ENCODE data around the gene ATG7. TPM values are rescaled to one million over a fixed set of nuclear protein-coding genes. Genes with fewer than 3 reads are reported as not detected.

Gene ATG7
- total RNA-seq, 1 donor: 92.4 TPM

- Histone ChIP-seq H3K27me3 (ENCODE audit: insufficient read depth, low read length) (no peaks in the 10 kb centered on the region), H3K4me1 (ENCODE audit: insufficient read depth, low read length) (peaks cover 2% of the 10 kb centered on the region)
Measured at GRCh38 chr3:11555881-11556633, 283.9 kb downstream of the ATG7 start.

GRCh38 chr3:11556851-11557644 lies 284.9 kb downstream of the ATG7 start:
- no peaks in the 10 kb centered on the region for H3K4me1 ChIP-seq (ENCODE audit: insufficient read depth, low read length)

More at GRCh38 chr3:11555881-11556633, 283.9 kb downstream of the ATG7 start:
- H3K9me3 ChIP-seq (ENCODE audit: low read depth, low read length): no peaks in the 10 kb centered on the region
- H3K4me3 ChIP-seq (ENCODE audit: low read length): no peak overlapping the region

GRCh38 chr3:11558002-11558401 lies 285.8 kb downstream of the ATG7 start:
- H3K27me3 ChIP-seq (ENCODE audit: insufficient read depth, low read length): no peaks in the 10 kb centered on the region
- no peaks in the 10 kb centered on the region for H3K9me3 ChIP-seq (ENCODE audit: low read depth, low read length)
- H3K4me1 ChIP-seq (ENCODE audit: insufficient read depth, low read length): no peaks in the 10 kb centered on the region
- no peak overlapping the region for H3K4me3 ChIP-seq (ENCODE audit: low read length)

More at GRCh38 chr3:11556851-11557644, 284.9 kb downstream of the ATG7 start:
- no peak overlapping the region for H3K4me3 ChIP-seq (ENCODE audit: low read length)
- no peaks in the 10 kb centered on the region for H3K27me3 ChIP-seq (ENCODE audit: insufficient read depth, low read length)
- no peaks in the 10 kb centered on the region for H3K9me3 ChIP-seq (ENCODE audit: low read depth, low read length)

- Histone ChIP-seq H3K9me3 (ENCODE audit: low read depth, low read length) (no peaks in the 10 kb centered on the region), H3K27me3 (ENCODE audit: insufficient read depth, low read length) (no peaks in the 10 kb centered on the region), H3K4me1 (ENCODE audit: insufficient read depth, low read length) (no peaks in the 10 kb centered on the region), H3K4me3 (ENCODE audit: low read length) (no peak overlapping the region)
Measured at GRCh38 chr3:11558411-11558903, 286.3 kb downstream of the ATG7 start.

GRCh38 chr3:11558918-11559815 lies 287.0 kb downstream of the ATG7 start:
- Histone ChIP-seq H3K4me3 (ENCODE audit: low read length) (no peak overlapping the region), H3K27me3 (ENCODE audit: insufficient read depth, low read length) (no peaks in the 10 kb centered on the region), H3K9me3 (ENCODE audit: low read depth, low read length) (no peaks in the 10 kb centered on the region), H3K4me1 (ENCODE audit: insufficient read depth, low read length) (no peaks in the 10 kb centered on the region)

GRCh38 chr3:11559816-11560633 lies 287.8 kb downstream of the ATG7 start:
- no peaks in the 10 kb centered on the region for H3K9me3 ChIP-seq (ENCODE audit: low read depth, low read length)
- H3K4me1 ChIP-seq (ENCODE audit: insufficient read depth, low read length): no peaks in the 10 kb centered on the region
- H3K4me3 ChIP-seq (ENCODE audit: low read length): no peak overlapping the region
- no peaks in the 10 kb centered on the region for H3K27me3 ChIP-seq (ENCODE audit: insufficient read depth, low read length)

GRCh38 chr3:11560746-11561145 lies 288.5 kb downstream of the ATG7 start:
- H3K4me3 ChIP-seq (ENCODE audit: low read length): no peak overlapping the region
- H3K9me3 ChIP-seq (ENCODE audit: low read depth, low read length): no peaks in the 10 kb centered on the region
- H3K27me3 ChIP-seq (ENCODE audit: insufficient read depth, low read length): no peaks in the 10 kb centered on the region
- H3K4me1 ChIP-seq (ENCODE audit: insufficient read depth, low read length): no peaks in the 10 kb centered on the region

- H3K9me3 ChIP-seq (ENCODE audit: low read depth, low read length): no peaks in the 10 kb centered on the region
- H3K4me3 ChIP-seq (ENCODE audit: low read length): no peak overlapping the region
- no peaks in the 10 kb centered on the region for H3K4me1 ChIP-seq (ENCODE audit: insufficient read depth, low read length)
- no peaks in the 10 kb centered on the region for H3K27me3 ChIP-seq (ENCODE audit: insufficient read depth, low read length)
Measured at GRCh38 chr3:11562277-11562881, 290.2 kb downstream of the ATG7 start.

GRCh38 chr3:11563159-11563864 lies 291.1 kb downstream of the ATG7 start:
- Histone ChIP-seq H3K27me3 (ENCODE audit: insufficient read depth, low read length) (no peaks in the 10 kb centered on the region), H3K4me1 (ENCODE audit: insufficient read depth, low read length) (no peaks in the 10 kb centered on the region), H3K4me3 (ENCODE audit: low read length) (no peak overlapping the region), H3K9me3 (ENCODE audit: low read depth, low read length) (no peaks in the 10 kb centered on the region)

GRCh38 chr3:11563865-11564185 lies 291.6 kb downstream of the ATG7 start:
- Histone ChIP-seq H3K27me3 (ENCODE audit: insufficient read depth, low read length) (no peaks in the 10 kb centered on the region), H3K9me3 (ENCODE audit: low read depth, low read length) (no peaks in the 10 kb centered on the region), H3K4me3 (ENCODE audit: low read length) (no peak overlapping the region), H3K4me1 (ENCODE audit: insufficient read depth, low read length) (no peaks in the 10 kb centered on the region)

- Histone ChIP-seq H3K4me1 (ENCODE audit: insufficient read depth, low read length) (no peaks in the 10 kb centered on the region), H3K9me3 (ENCODE audit: low read depth, low read length) (no peaks in the 10 kb centered on the region), H3K27me3 (ENCODE audit: insufficient read depth, low read length) (no peaks in the 10 kb centered on the region), H3K4me3 (ENCODE audit: low read length) (no peak overlapping the region)
Measured at GRCh38 chr3:11564577-11565001, 292.4 kb downstream of the ATG7 start.

GRCh38 chr3:11565072-11565471 lies 292.9 kb downstream of the ATG7 start:
- Histone ChIP-seq H3K4me3 (ENCODE audit: low read length) (no peak overlapping the region), H3K4me1 (ENCODE audit: insufficient read depth, low read length) (no peaks in the 10 kb centered on the region), H3K27me3 (ENCODE audit: insufficient read depth, low read length) (no peaks in the 10 kb centered on the region), H3K9me3 (ENCODE audit: low read depth, low read length) (no peaks in the 10 kb centered on the region)

- Histone ChIP-seq H3K27me3 (ENCODE audit: insufficient read depth, low read length) (no peaks in the 10 kb centered on the region), H3K4me1 (ENCODE audit: insufficient read depth, low read length) (peaks cover under 1% of the 10 kb centered on the region), H3K4me3 (ENCODE audit: low read length) (no peak overlapping the region), H3K9me3 (ENCODE audit: low read depth, low read length) (no peaks in the 10 kb centered on the region)
Measured at GRCh38 chr3:11565492-11565891, 293.3 kb downstream of the ATG7 start.

Measured in mononuclear cell (primary cell).